A549 (cell line): ENCODE results near the gene KIF1B. TPM values are rescaled to one million over a fixed set of nuclear protein-coding genes. Genes with fewer than 3 reads are reported as not detected.

Experiments
- ATAC-seq, 2 experiments: fragments of 200-7000 bp in 1 of 2; fragments of >200 bp in 1 of 2; cut with Nextera tagmentation in 1 of 2; cut with Tn5 transposase in 1 of 2; 3 replicates each; pipeline versions ENCODE4 v1.8.0 to v1.9.1; 2018 to 2020; ENCODE audit warnings: mild to moderate bottlenecking in 1 of 2, moderate library complexity in 1 of 2
- CTCF ChIA-PET: fragments of 300-600 bp; sonication (Branson Sonifier 250); formaldehyde crosslinking; extraction: SDS; loops from one replicate; lab custom pipeline; 2021; ENCODE audit warnings: antibody characterized with exemption, inconsistent platforms; lab: Yijun Ruan, JAX
- POLR2A ChIA-PET: fragments of 350-600 bp; formaldehyde crosslinking; extraction: SDS; loops from one replicate; lab custom pipeline; 2021; ENCODE audit warnings: antibody characterized with exemption, inconsistent platforms; lab: Yijun Ruan, JAX
- DNase-seq, 2 experiments: peaks; one replicate each; pipeline versions ENCODE4 v3.0.0 to v3.0.0-alpha.2; 2011 to 2016; ENCODE audit warnings: low read depth in 1 of 2, low spot score in 1 of 2
- FAIRE-seq: peaks from 2 replicates; lab custom pipeline; 2011; peaks lifted over from hg19 to GRCh38; lab: Jason Lieb, UNC
- H3K27ac ChIP-seq, 2 experiments: fragments of >200 bp; sonication (Bioruptor Twin); formaldehyde crosslinking; 3 replicates each; pipeline ENCODE4 v1.5.1; 2016 to 2017
- H3K4me1 ChIP-seq: fragments of >200 bp; sonication (Bioruptor Twin); formaldehyde crosslinking; 3 replicates; pipeline ENCODE4 v1.6.1; 2016
- H3K4me2 ChIP-seq: fragments of >200 bp; sonication (Bioruptor Twin); formaldehyde crosslinking; 3 replicates; pipeline ENCODE4 v1.6.1; 2016
- H3K4me3 ChIP-seq: fragments of >200 bp; sonication (Bioruptor Twin); formaldehyde crosslinking; 3 replicates; pipeline ENCODE4 v1.5.1; 2016
- H3K9me3 ChIP-seq: fragments of >200 bp; sonication (Bioruptor Twin); formaldehyde crosslinking; 3 replicates; pipeline ENCODE4 v1.6.1; 2016
- ATOH8 ChIP-seq: fragments of 250-450 bp; sonication (Bioruptor Pico); IDR thresholded peaks from 2 replicates; pipeline ENCODE4 v1.5.0; 2020; ENCODE audit warnings: low read depth, mild to moderate bottlenecking, moderate library complexity
- CBX8 ChIP-seq: fragments of 200-600 bp; sonication (generic); IDR thresholded peaks from 2 replicates; pipeline ENCODE4 v1.6.1; 2016
- CHD2 ChIP-seq: fragments of 150-350 bp; IDR thresholded peaks from 2 replicates; pipeline ENCODE4 v1.6.1; 2014; ENCODE audit warnings: low read length; ENCODE audit not compliant: partially characterized antibody
- CHD4 ChIP-seq: fragments of 200-600 bp; sonication (generic); IDR thresholded peaks from 2 replicates; pipeline ENCODE4 v1.6.1; 2016; ENCODE audit warnings: antibody characterized with exemption, mild to moderate bottlenecking, borderline replicate concordance
- CTCF ChIP-seq: fragments of >200 bp; sonication (Bioruptor Twin); formaldehyde crosslinking; IDR thresholded peaks from 3 replicates; pipeline ENCODE4 v1.5.1; 2016
- E2F6 ChIP-seq: IDR thresholded peaks from 2 replicates; pipeline ENCODE4 v1.6.1; 2012; ENCODE audit warnings: low read depth, borderline replicate concordance
- ELK1 ChIP-seq: fragments of 150-350 bp; IDR thresholded peaks from 2 replicates; pipeline ENCODE4 v1.6.1; 2014; ENCODE audit warnings: low read depth, mild to moderate bottlenecking, low read length
- EP300 ChIP-seq, 2 experiments: fragments of >200 bp; sonication (Bioruptor Twin); formaldehyde crosslinking; IDR thresholded peaks; 2 replicates in 1 of 2; 3 replicates in 1 of 2; pipeline ENCODE4 v1.6.1; 2016 to 2017
- ESRRA ChIP-seq: fragments of 150-350 bp; IDR thresholded peaks from 2 replicates; pipeline ENCODE4 v1.6.1; 2014; ENCODE audit warnings: mild to moderate bottlenecking, low read length, borderline replicate concordance
- FOSB ChIP-seq: fragments of 250-450 bp; sonication (Bioruptor Pico); IDR thresholded peaks from 2 replicates; pipeline ENCODE4 v1.5.0; 2020; ENCODE audit warnings: mild to moderate bottlenecking, moderate library complexity
- FOSL2 ChIP-seq, 2 experiments: fragments of 450-650 bp in 1 of 2; fragments of >200 bp in 1 of 2; sonication (Bioruptor Twin) in 1 of 2; formaldehyde crosslinking; IDR thresholded peaks; 2 replicates each; pipeline versions ENCODE4 v1.5.0 to v1.6.1; 2016 to 2020; ENCODE audit warnings: mild to moderate bottlenecking in 1 of 2, moderate library complexity in 1 of 2
- FOXS1 ChIP-seq: fragments of 250-450 bp; sonication (Bioruptor Pico); IDR thresholded peaks from 2 replicates; pipeline ENCODE4 v1.5.0; 2020; ENCODE audit warnings: mild to moderate bottlenecking, moderate library complexity
- HEYL ChIP-seq: fragments of 250-450 bp; sonication (Bioruptor Pico); IDR thresholded peaks from 2 replicates; pipeline ENCODE4 v1.8.0; 2021; ENCODE audit warnings: mild to moderate bottlenecking, moderate library complexity
- HOXA7 ChIP-seq: fragments of 250-450 bp; sonication (Bioruptor Pico); IDR thresholded peaks from 2 replicates; pipeline ENCODE4 v1.5.0; 2020; ENCODE audit warnings: mild to moderate bottlenecking, moderate library complexity
- HOXB13 ChIP-seq: fragments of 250-450 bp; sonication (Bioruptor Pico); IDR thresholded peaks from 2 replicates; pipeline ENCODE4 v1.5.0; 2020; ENCODE audit warnings: low read depth, mild to moderate bottlenecking, moderate library complexity
- HOXB5 ChIP-seq: fragments of 250-450 bp; sonication (Bioruptor Pico); IDR thresholded peaks from 2 replicates; pipeline ENCODE4 v1.5.0; 2020; ENCODE audit warnings: mild to moderate bottlenecking, moderate library complexity
- JUNB ChIP-seq: fragments of >200 bp; sonication (Bioruptor Twin); formaldehyde crosslinking; IDR thresholded peaks from 2 replicates; pipeline ENCODE4 v1.6.1; 2016
- MAFK ChIP-seq: fragments of 450-650 bp; IDR thresholded peaks from 2 replicates; pipeline ENCODE4 v1.6.1; 2014; ENCODE audit not compliant: partially characterized antibody
- MAX ChIP-seq: IDR thresholded peaks from 2 replicates; pipeline ENCODE4 v1.6.1; 2012
- MAZ ChIP-seq: fragments of 150-350 bp; IDR thresholded peaks from 2 replicates; pipeline ENCODE4 v1.6.1; 2014; ENCODE audit warnings: antibody characterized with exemption, low read depth, low read length, borderline replicate concordance
- NFE2L2 ChIP-seq: fragments of 150-350 bp; conservative IDR thresholded peaks from 2 replicates; pipeline ENCODE4 v1.6.1; 2014; ENCODE audit warnings: low read length
- NPAS2 ChIP-seq: fragments of 250-450 bp; sonication (Bioruptor Pico); IDR thresholded peaks from 2 replicates; pipeline ENCODE4 v1.8.0; 2022; ENCODE audit warnings: mild to moderate bottlenecking, moderate library complexity, borderline replicate concordance
- POLR2A ChIP-seq: IDR thresholded peaks from 2 replicates; pipeline ENCODE4 v1.6.1; 2012; ENCODE audit warnings: mild to moderate bottlenecking, low read length
- POLR2AphosphoS2 ChIP-seq: conservative IDR thresholded peaks from 2 replicates; pipeline ENCODE4 v1.6.1; 2012; ENCODE audit warnings: low read length, improper control_type of control experiment, inconsistent platforms
- RAD21 ChIP-seq, 2 experiments: fragments of >200 bp in 1 of 2; sonication (Bioruptor Twin) in 1 of 2; formaldehyde crosslinking in 1 of 2; IDR thresholded peaks in 1 of 2; conservative IDR thresholded peaks in 1 of 2; 2 replicates in 1 of 2; 3 replicates in 1 of 2; pipeline ENCODE4 v1.6.1; 2012 to 2018; ENCODE audit warnings: inconsistent platforms in 1 of 2
- RARB ChIP-seq: fragments of 250-450 bp; sonication (Bioruptor Pico); IDR thresholded peaks from 2 replicates; pipeline ENCODE4 v1.8.0; 2021; ENCODE audit warnings: mild to moderate bottlenecking, moderate library complexity
- RCOR1 ChIP-seq: fragments of 150-350 bp; IDR thresholded peaks from 2 replicates; pipeline ENCODE4 v1.6.1; 2014; ENCODE audit warnings: antibody characterized with exemption, low read length, low read depth
- RNF2 ChIP-seq: fragments of 200-600 bp; sonication (generic); IDR thresholded peaks from 2 replicates; pipeline ENCODE4 v1.6.1; 2016; ENCODE audit warnings: low read depth, mild to moderate bottlenecking, antibody characterized with exemption, moderate library complexity, borderline replicate concordance
- SMC3 ChIP-seq: fragments of >200 bp; sonication (Bioruptor Twin); formaldehyde crosslinking; IDR thresholded peaks from 3 replicates; pipeline ENCODE4 v1.6.1; 2018; ENCODE audit warnings: inconsistent platforms
- TP53 ChIP-seq: fragments of 250-450 bp; sonication (Bioruptor Pico); IDR thresholded peaks from 2 replicates; pipeline ENCODE4 v1.5.0; 2021; ENCODE audit warnings: mild to moderate bottlenecking, moderate library complexity
- WGBS: methylation state at CpG from one replicate; pipeline ENCODE4 v1.1.6; 2017; ENCODE audit errors: missing lambda C conversion rate; 5-methylcytosine and 5-hydroxymethylcytosine counted together
- polyA plus RNA-seq, 4 experiments: library from polyadenylated mRNA; depleted of rRNA in 3 of 4; stranded (reverse); fragments of >200 nt; fragmentation: RNase III in 1 of 4; extraction: RNeasy Plus Mini Kit Qiagen cat#74134 plus additional on column Dnase treatment in 1 of 4; gene quantifications; 2 replicates in 3 of 4; 3 replicates in 1 of 4; pipeline ENCODE4 v1.2.3, GENCODE V29; 2011 to 2017

The KIF1B gene
- polyA plus RNA-seq, 2 of the 4 experiments (the other 2 are of a cell fraction): 9.8 to 18.3 TPM

- no peak for FAIRE-seq
- no peak for DNase-seq
- TF ChIP-seq CHD2 (no peak), POLR2AphosphoS2 (no peak), HOXA7 (CRISPR knock-in tag) (no peak), HOXB13 (no peak), E2F6 (no peak), FOSL2 (IDR thresholded peaks at IDR 0.05) (no peak), FOSL2 (CRISPR knock-in tag; IDR thresholded peaks at IDR 0.05) (no peak), RCOR1 (no peak), ELK1 (no peak), FOSB (CRISPR knock-in tag) (no peak), HEYL (no peak), ESRRA (no peak), SMC3 (no peak), JUNB (no peak), CTCF (no peak), MAFK (no peak)
- Histone ChIP-seq H3K27ac (no peak overlapping the region), H3K4me3 (no peak overlapping the region), H3K9me3 (no peaks in the 10 kb centered on the region), H3K4me1 (no peaks in the 10 kb centered on the region), H3K4me2 (no peak overlapping the region)
- ChIA-PET POLR2A (no interaction called here), CTCF (no interaction called here)
- 76% methylated on average over 7 of the region's 7 CpGs for WGBS
- ATAC-seq: no peak
Observed at GRCh38 chr1:10242135-10242534, 31.8 kb downstream of the KIF1B start.

- 94% methylated on average over 6 of the region's 6 CpGs for WGBS
Observed at GRCh38 chr1:10242811-10243210, 32.4 kb downstream of the KIF1B start.

More at GRCh38 chr1:10242811-10243210, 32.4 kb downstream of the KIF1B start:
- ATAC-seq (no peak), DNase-seq (no peak), FAIRE-seq (no peak)
- Histone ChIP-seq H3K4me1 (no peaks in the 10 kb centered on the region), H3K4me3 (no peak overlapping the region), H3K4me2 (no peak overlapping the region), H3K27ac (no peak overlapping the region), H3K9me3 (no peaks in the 10 kb centered on the region)
- CTCF ChIA-PET: no interaction called here
- POLR2A ChIA-PET: no interaction called here
- TF ChIP-seq MAX (no peak), TP53 (no peak), ATOH8 (CRISPR knock-in tag) (no peak), FOXS1 (CRISPR knock-in tag) (no peak), NPAS2 (CRISPR knock-in tag) (no peak), RNF2 (no peak), CHD4 (no peak), NFE2L2 (no peak), ELK1 (no peak), MAZ (no peak), RAD21 (conservative IDR thresholded peaks at IDR 0.05 in 1 of 2, IDR thresholded peaks at IDR 0.05 in 1 of 2) (no peak), EP300 (IDR thresholded peaks at IDR 0.05) (no peak), POLR2AphosphoS2 (no peak), HOXA7 (CRISPR knock-in tag) (no peak), JUNB (no peak), HOXB5 (CRISPR knock-in tag) (no peak), FOSL2 (IDR thresholded peaks at IDR 0.05) (no peak), FOSL2 (CRISPR knock-in tag; IDR thresholded peaks at IDR 0.05) (no peak), RARB (CRISPR knock-in tag) (no peak), POLR2A (no peak), CBX8 (no peak)
